HG02623 (cell line): ENCODE results near the gene MRPL42.
A peak's percentile ranks its signal among the peaks of the same experiment; 100 is the strongest.
"Not testable (repeated sequence)": the region's sequence is repeated elsewhere in the genome, so short reads cannot be mapped to it uniquely, and the experiment has no call there.

Experiments used
- ATAC-seq: cut with Tn5 transposase; IDR thresholded peaks from one replicate; pipeline ENCODE4 v1.9.1; 2021; ENCODE audit warnings: moderate library complexity; ENCODE audit not compliant: unreplicated experiment

MRPL42 gene

GRCh38 chr12:93497456-93497855, 30.1 kb downstream of the MRPL42 start:
- ATAC-seq = no peak

- ATAC-seq = not testable (repeated sequence)
Observed at GRCh38 chr12:93498813-93499212, 31.5 kb downstream of the MRPL42 start.

- ATAC-seq = no peak
Observed at GRCh38 chr12:93500201-93500600, 32.9 kb downstream of the MRPL42 start.

GRCh38 chr12:93500667-93501066, 33.4 kb downstream of the MRPL42 start:
- ATAC-seq = no peak

GRCh38 chr12:93502802-93503623, 35.7 kb downstream of the MRPL42 start:
- no peak for ATAC-seq

GRCh38 chr12:93507165-93507564, 39.9 kb downstream of the MRPL42 start:
- ATAC-seq = no peak

- no peak for ATAC-seq
Observed at GRCh38 chr12:93509506-93509905, 42.2 kb downstream of the MRPL42 start.

GRCh38 chr12:93514853-93515252, 47.5 kb downstream of the MRPL42 start:
- no peak for ATAC-seq

- ATAC-seq = no peak
Observed at GRCh38 chr12:93518725-93519124, 51.4 kb downstream of the MRPL42 start.

- ATAC-seq = no peak
Observed at GRCh38 chr12:93519859-93520258, 52.5 kb downstream of the MRPL42 start.

GRCh38 chr12:93520454-93520853, 53.1 kb downstream of the MRPL42 start:
- ATAC-seq = no peak

GRCh38 chr12:93521225-93522080, 54.1 kb downstream of the MRPL42 start:
- ATAC-seq = no peak

- no peak for ATAC-seq
Observed at GRCh38 chr12:93524386-93525133, 57.2 kb downstream of the MRPL42 start.

GRCh38 chr12:93526786-93527428, 59.6 kb downstream of the MRPL42 start:
- ATAC-seq = no peak

GRCh38 chr12:93530358-93530757, 63.0 kb downstream of the MRPL42 start:
- ATAC-seq = no peak

- no peak for ATAC-seq
Observed at GRCh38 chr12:93533310-93533709, 66.0 kb downstream of the MRPL42 start.

- ATAC-seq = peak; percentile 33
Observed at GRCh38 chr12:93536111-93536765, 68.9 kb downstream of the MRPL42 start.

- peak; percentile 65 for ATAC-seq
Observed at GRCh38 chr12:93536766-93537488, 69.6 kb downstream of the MRPL42 start.

- ATAC-seq = no peak
Observed at GRCh38 chr12:93537769-93538168, 70.5 kb downstream of the MRPL42 start.

GRCh38 chr12:93539821-93540220, 72.5 kb downstream of the MRPL42 start:
- no peak for ATAC-seq
